Natural killer cell (primary cell): Measurements from ENCODE around the gene TRIM47. TPM values are rescaled to one million over a fixed set of nuclear protein-coding genes. Genes with fewer than 3 reads are reported as not detected.

Experiments
- ATAC-seq, 3 donors: fragments of 150-1000 bp in 2 of 3; fragments of 200-7000 bp in 1 of 3; cut with Tn5 transposase; 1 replicate in 1 of 3; 2 replicates in 2 of 3; pipeline ENCODE4 v1.10.0; 2021; ENCODE audit warnings: mild to moderate bottlenecking in 2 of 3, moderate library complexity in 2 of 3
- DNase-seq, 2 donors: peaks; one replicate each; pipeline versions ENCODE4 v3.0.0 to v3.0.0-alpha.2; 2013 to 2021; ENCODE audit warnings: mixed read lengths in 1 of 2
- H3K27ac ChIP-seq: one replicate; pipeline ENCODE4 v1.5.1; 2013; ENCODE audit warnings: mild to moderate bottlenecking, low read length
- H3K27me3 ChIP-seq: one replicate; pipeline ENCODE4 v1.6.1; 2013; ENCODE audit warnings: low read length; ENCODE audit not compliant: control insufficient read depth, insufficient read depth
- H3K36me3 ChIP-seq: one replicate; pipeline ENCODE4 v1.6.1; 2013; ENCODE audit warnings: low read length; ENCODE audit not compliant: control insufficient read depth, insufficient read depth
- H3K4me1 ChIP-seq: one replicate; pipeline ENCODE4 v1.6.1; 2013; ENCODE audit warnings: low read length; ENCODE audit not compliant: control insufficient read depth, insufficient read depth
- H3K4me3 ChIP-seq: one replicate; pipeline ENCODE4 v1.5.1; 2013; ENCODE audit warnings: low read length
- H3K9me3 ChIP-seq: one replicate; pipeline ENCODE4 v1.6.1; 2013; ENCODE audit warnings: low read length; ENCODE audit not compliant: control insufficient read depth, insufficient read depth
- H3K27ac Mint-ChIP-seq, 2 donors: one replicate each; pipeline ENCODE4 v1.8.0; 2022; ENCODE audit warnings: mild to moderate bottlenecking in 2 of 2, mixed read lengths in 2 of 2, moderate library complexity in 1 of 2
- H3K27me3 Mint-ChIP-seq, 2 donors: one replicate each; pipeline ENCODE4 v1.8.0; 2022; ENCODE audit warnings: low read depth in 2 of 2, mixed read lengths in 2 of 2
- H3K36me3 Mint-ChIP-seq: one replicate; pipeline ENCODE4 v1.8.0; 2022; ENCODE audit warnings: mixed read lengths
- H3K4me1 Mint-ChIP-seq, 2 donors: one replicate each; pipeline ENCODE4 v1.8.0; 2022; ENCODE audit warnings: mixed read lengths in 2 of 2
- H3K4me3 Mint-ChIP-seq: one replicate; pipeline ENCODE4 v1.8.0; 2022; ENCODE audit warnings: mild to moderate bottlenecking, moderate library complexity, mixed read lengths
- H3K9me3 Mint-ChIP-seq, 2 donors: one replicate each; pipeline ENCODE4 v1.8.0; 2022; ENCODE audit warnings: mixed read lengths in 2 of 2
- CTCF ChIP-seq: fragments of 200-600 bp; IDR thresholded peaks from one replicate; pipeline ENCODE4 v1.8.0; 2022; ENCODE audit warnings: antibody characterized with exemption
- WGBS: methylation state at CpG from one replicate; pipeline ENCODE4 v1.1.7; 2013; ENCODE audit warnings: missing lambda C conversion rate; ENCODE audit not compliant: insufficient coverage; 5-methylcytosine and 5-hydroxymethylcytosine counted together
- intact Hi-C: fragments of 100-400 bp; cut with micrococcal nuclease; formaldehyde crosslinking; loops from one replicate; pipeline ENCODE4 v1.14.2; 2022
- total RNA-seq, 4 donors: library from RNA; stranded (reverse); fragments of 120-200 nt in 1 of 4; gene quantifications; one replicate each; pipeline versions ENCODE4 v1.2.3 to v1.2.4, GENCODE V29; 2013 to 2022

Gene TRIM47
- total RNA-seq, 3 donors from 2014 or later (not counting 1 experiment from before 2014, with no cell fraction given) = 1.2 to 2.5 (median 2.0) TPM

- no peaks in the 10 kb centered on the region for H3K27me3 Mint-ChIP-seq
- ATAC-seq = no peak
- peaks cover 45% of the 10 kb centered on the region for H3K36me3 ChIP-seq
- DNase-seq = no peak
- peaks cover 6 to 27% of the 10 kb centered on the region in 2 donors for H3K4me1 Mint-ChIP-seq
- intact Hi-C loops = no loop called here
- peak overlapping the region; percentile 61 for H3K4me3 Mint-ChIP-seq
- peaks cover 41% of the 10 kb centered on the region for H3K4me1 ChIP-seq
- H3K27me3 ChIP-seq = no peaks in the 10 kb centered on the region
- H3K4me3 ChIP-seq = no peak overlapping the region
- no peaks in the 10 kb centered on the region for H3K36me3 Mint-ChIP-seq
- peak overlapping the region; percentile 83 for H3K27ac ChIP-seq
- no peak for TF ChIP-seq CTCF
- H3K27ac Mint-ChIP-seq = peak overlapping the region; percentile 86 to 94
- WGBS = 69% methylated on average over 13 of the region's 14 CpGs
- no peaks in the 10 kb centered on the region for H3K9me3 Mint-ChIP-seq
- H3K9me3 ChIP-seq = no peaks in the 10 kb centered on the region
These were observed 51.6 kb downstream of the TRIM47 start for GRCh38 chr17:75826561-75827307.

GRCh38 chr17:75825748-75826370 is 52.5 kb downstream of the TRIM47 start:
- DNase-seq (no peak), ATAC-seq (no peak)
- Mint-ChIP-seq H3K4me1 (peaks cover 6 to 33% of the 10 kb centered on the region in 2 donors), H3K36me3 (no peaks in the 10 kb centered on the region), H3K27ac (peak overlapping the region; percentile 49 to 86), H3K9me3 (no peaks in the 10 kb centered on the region), H3K4me3 (no peak overlapping the region), H3K27me3 (no peaks in the 10 kb centered on the region)
- no peaks in the 10 kb centered on the region for H3K27me3 ChIP-seq
- 84% methylated on average over 12 of the region's 12 CpGs for WGBS
- peaks cover 43% of the 10 kb centered on the region for H3K4me1 ChIP-seq
- intact Hi-C loops = no loop called here
- peaks cover 49% of the 10 kb centered on the region for H3K36me3 ChIP-seq
- H3K9me3 ChIP-seq = no peaks in the 10 kb centered on the region
- no peak for TF ChIP-seq CTCF
- H3K27ac ChIP-seq = peak overlapping the region; percentile 22
- no peak overlapping the region for H3K4me3 ChIP-seq

- intact Hi-C loops = no loop called here
- no peak for DNase-seq
- Mint-ChIP-seq H3K4me1 (peaks cover 6 to 28% of the 10 kb centered on the region in 2 donors), H3K4me3 (no peak overlapping the region), H3K9me3 (no peaks in the 10 kb centered on the region), H3K27me3 (no peaks in the 10 kb centered on the region), H3K36me3 (no peaks in the 10 kb centered on the region), H3K27ac (peak overlapping the region; percentile 49 to 86)
- H3K27ac ChIP-seq = no peak overlapping the region
- no peak overlapping the region for H3K4me3 ChIP-seq
- H3K9me3 ChIP-seq = no peaks in the 10 kb centered on the region
- TF ChIP-seq CTCF = no peak
- ATAC-seq = no peak
- H3K27me3 ChIP-seq = no peaks in the 10 kb centered on the region
- H3K36me3 ChIP-seq = peaks cover 49% of the 10 kb centered on the region
- WGBS = 97% methylated on average over 12 of the region's 13 CpGs
- peaks cover 38% of the 10 kb centered on the region for H3K4me1 ChIP-seq
These were observed 53.2 kb downstream of the TRIM47 start for GRCh38 chr17:75825149-75825552.
